DND-41 (cell line): ENCODE results near the gene PGM2L1.

Experiments used
- CTCF ChIP-seq: IDR thresholded peaks from 2 replicates; pipeline ENCODE4 v1.5.1; 2012; ENCODE audit warnings: borderline replicate concordance, low read length, moderate library complexity, mild to moderate bottlenecking; ENCODE audit not compliant: poor library complexity, severe bottlenecking; ENCODE audit errors: extremely low read depth
- EZH2 ChIP-seq: IDR thresholded peaks from 3 replicates; pipeline ENCODE4 v1.6.1; 2012; ENCODE audit warnings: borderline replicate concordance, low read depth, mild to moderate bottlenecking, moderate library complexity, low read length, inconsistent platforms; ENCODE audit not compliant: severe bottlenecking

GRCh38 chr11:74354036-74354435 lies 44.2 kb downstream of the PGM2L1 start:
- TF ChIP-seq EZH2: no peak
- TF ChIP-seq CTCF: no peak
